GM12878 (cell line): Measurements from ENCODE around the gene VRTN. TPM values are rescaled to one million over a fixed set of nuclear protein-coding genes. Genes with fewer than 3 reads are reported as not detected.
A peak's percentile ranks its signal among the peaks of the same experiment; 100 is the strongest.

ENCODE experiments used
- ATAC-seq: fragments of 200-7000 bp; cut with Tn5 transposase; 3 replicates; pipeline ENCODE4 v1.9.1; 2020; ENCODE audit warnings: mild to moderate bottlenecking, moderate library complexity
- BruUV-seq: library from RNA; stranded (reverse); fragments of 400-500 nt; replicated peaks from 2 replicates; lab custom pipeline; 2021; lab: Mats Ljungman, UMichigan
- CTCF ChIA-PET: fragments of 300-600 bp; sonication (Branson Sonifier 250); formaldehyde crosslinking; extraction: SDS; loops from one replicate; lab custom pipeline; 2021; ENCODE audit warnings: inconsistent platforms; lab: Yijun Ruan, JAX
- POLR2A ChIA-PET: fragments of 350-600 bp; formaldehyde crosslinking; extraction: SDS; loops from one replicate; lab custom pipeline; 2021; ENCODE audit warnings: inconsistent platforms; lab: Charles Lee
- RAD21 ChIA-PET: fragments of 300-600 bp; sonication (Branson Sonifier 250); formaldehyde crosslinking; loops from one replicate; lab custom pipeline; 2023; ENCODE audit warnings: antibody characterized with exemption; ENCODE audit not compliant: unreplicated experiment; lab: Charles Lee
- SMC1A ChIA-PET: fragments of 300-600 bp; sonication (Branson Sonifier 250); formaldehyde crosslinking; loops from one replicate; lab custom pipeline; 2023; ENCODE audit not compliant: unreplicated experiment, uncharacterized antibody; lab: Charles Lee
- DNase-seq: peaks from one replicate; pipeline ENCODE4 v3.0.0-alpha.2; 2011; ENCODE audit warnings: low read depth, low spot score
- FAIRE-seq: peaks from 3 replicates; lab custom pipeline; 2011; peaks lifted over from hg19 to GRCh38; lab: Jason Lieb, UNC
- H2AFZ ChIP-seq: 2 replicates; pipeline ENCODE4 v1.6.0; 2011; ENCODE audit warnings: low read depth, low read length, control low read depth; ENCODE audit not compliant: control insufficient read depth
- H3K27ac ChIP-seq: 2 replicates; pipeline ENCODE4 v1.5.1; 2011; ENCODE audit warnings: control low read depth; ENCODE audit not compliant: control insufficient read depth, insufficient read depth
- H3K27me3 ChIP-seq, 2 experiments: replicated peaks in 1 of 2; 2 replicates each; pipeline versions ENCODE4 v1.6.0 to v1.6.1; 2011; ENCODE audit warnings: low read length in 1 of 2; ENCODE audit not compliant: control insufficient read depth in 2 of 2, insufficient read depth in 2 of 2
- H3K36me3 ChIP-seq, 2 experiments: 2 replicates each; pipeline ENCODE4 v1.5.1; 2011; ENCODE audit warnings: low read length in 1 of 2; ENCODE audit not compliant: control insufficient read depth in 2 of 2, insufficient read depth in 2 of 2
- H3K4me1 ChIP-seq: 2 replicates; pipeline ENCODE4 v1.6.1; 2011; ENCODE audit warnings: mild to moderate bottlenecking, low read length, moderate library complexity, mixed read lengths; ENCODE audit not compliant: control insufficient read depth, insufficient read depth
- H3K4me2 ChIP-seq: 2 replicates; pipeline ENCODE4 v1.6.0; 2011; ENCODE audit warnings: control low read depth; ENCODE audit not compliant: control insufficient read depth, insufficient read depth
- H3K4me3 ChIP-seq: fragments of 200-600 bp; sonication (generic); 2 replicates; pipeline ENCODE4 v1.5.1; 2016
- H3K79me2 ChIP-seq: 2 replicates; pipeline ENCODE4 v1.6.0; 2011; ENCODE audit warnings: low read length; ENCODE audit not compliant: control insufficient read depth, insufficient read depth
- H3K9ac ChIP-seq: 2 replicates; pipeline ENCODE4 v1.8.0; 2011; ENCODE audit warnings: low read length, control low read depth, mixed read lengths; ENCODE audit not compliant: control insufficient read depth, insufficient read depth
- H3K9me3 ChIP-seq: replicated peaks from 3 replicates; pipeline ENCODE4 v1.5.1; 2011; ENCODE audit warnings: mild to moderate bottlenecking, low read length; ENCODE audit not compliant: control insufficient read depth, insufficient read depth
- H4K20me1 ChIP-seq: 2 replicates; pipeline ENCODE4 v1.6.0; 2011; ENCODE audit not compliant: control insufficient read depth, insufficient read depth
- BCL3 ChIP-seq: IDR thresholded peaks from 2 replicates; pipeline ENCODE4 v1.6.1; 2011; ENCODE audit warnings: borderline replicate concordance, low read depth, mild to moderate bottlenecking, moderate library complexity, low read length; ENCODE audit not compliant: insufficient read depth, poor library complexity, severe bottlenecking
- CHD4 ChIP-seq: fragments of 200-600 bp; sonication (generic); IDR thresholded peaks from 2 replicates; pipeline ENCODE4 v1.6.1; 2016; ENCODE audit warnings: mild to moderate bottlenecking
- CUX1 ChIP-seq: IDR thresholded peaks from 2 replicates; pipeline ENCODE4 v1.6.1; 2012; ENCODE audit warnings: improper control_type of control experiment, low read depth, low read length; ENCODE audit not compliant: insufficient replicate concordance
- MEF2B ChIP-seq: fragments of 450-650 bp; IDR thresholded peaks from 2 replicates; pipeline ENCODE4 v1.6.1; 2018; ENCODE audit warnings: mild to moderate bottlenecking, moderate library complexity; ENCODE audit not compliant: partially characterized antibody, poor library complexity, severe bottlenecking
- NFYB ChIP-seq: IDR thresholded peaks from 2 replicates; pipeline ENCODE4 v1.6.1; 2011; ENCODE audit warnings: low read depth, mild to moderate bottlenecking, low read length, improper control_type of control experiment, moderate library complexity; ENCODE audit not compliant: insufficient read depth
- NR2F1 ChIP-seq: fragments of 450-650 bp; conservative IDR thresholded peaks from 2 replicates; pipeline ENCODE4 v1.6.1; 2017; ENCODE audit warnings: mild to moderate bottlenecking
- SKIL ChIP-seq: fragments of 450-650 bp; IDR thresholded peaks from 2 replicates; pipeline ENCODE4 v1.6.1; 2017; ENCODE audit warnings: mild to moderate bottlenecking, low read depth, inconsistent platforms; ENCODE audit not compliant: poor library complexity, severe bottlenecking
- WGBS: methylation state at CpG from one replicate; pipeline ENCODE4 v1.1.6; 2016; ENCODE audit warnings: low lambda C conversion rate; ENCODE audit not compliant: insufficient replicate concordance, insufficient coverage; ENCODE audit errors: missing lambda C conversion rate; 5-methylcytosine and 5-hydroxymethylcytosine counted together
- in situ Hi-C: fragments of 300-500 bp; cut with MboI; formaldehyde crosslinking; loops from 9 replicates; pipeline ENCODE4 v1.14.3; 2018; ENCODE audit warnings: mixed read lengths
- intact Hi-C: fragments of 100-400 bp; cut with micrococcal nuclease; formaldehyde crosslinking; loops from one replicate; pipeline ENCODE4 v1.14.2; 2022; ENCODE audit not compliant: unreplicated experiment
- polyA plus RNA-seq, 11 experiments: library from polyadenylated mRNA; depleted of rRNA in 4 of 11; unstranded in 6 of 11; stranded (reverse) in 5 of 11; fragments of >200 nt; fragmentation: Nextera tagmentation in 4 of 11; fragmentation: Illumina TruSeq in 1 of 11; extraction: Ambion mirVana in 4 of 11; extraction: Trizol in 1 of 11; gene quantifications; 1 replicate in 1 of 11; 2 replicates in 10 of 11; pipeline versions ENCODE4 v1.2.1 to v1.2.3, GENCODE V29; 2011 to 2016; ENCODE audit warnings: inconsistent platforms in 2 of 11, missing spikeins in 2 of 11, low read depth in 1 of 11
- total RNA-seq, 4 experiments: library from RNA; depleted of rRNA in 3 of 4; stranded (reverse); fragments of >200 nt in 3 of 4; fragmentation: Illumina TruSeq in 1 of 4; extraction: Trizol in 1 of 4; gene quantifications; 2 replicates each; pipeline versions ENCODE4 v1.2.1 to v1.2.3, GENCODE V29; 2013 to 2021
- TF ChIP-seq, protein P1 (sequence below): IDR thresholded peaks from 2 replicates; pipeline ENCODE4 v1.6.1; 2011; ENCODE audit warnings: borderline replicate concordance, low read depth, mild to moderate bottlenecking, moderate library complexity, mixed read lengths, low read length; ENCODE audit not compliant: insufficient read depth; ENCODE audit errors: extremely low read length

The VRTN gene
- total and polyA plus RNA-seq, 10 of the 15 experiments (the other 5 are each of a cell fraction or from before 2014, with no cell fraction given), result 0.31 TPM; not detected in 9

DNA sequence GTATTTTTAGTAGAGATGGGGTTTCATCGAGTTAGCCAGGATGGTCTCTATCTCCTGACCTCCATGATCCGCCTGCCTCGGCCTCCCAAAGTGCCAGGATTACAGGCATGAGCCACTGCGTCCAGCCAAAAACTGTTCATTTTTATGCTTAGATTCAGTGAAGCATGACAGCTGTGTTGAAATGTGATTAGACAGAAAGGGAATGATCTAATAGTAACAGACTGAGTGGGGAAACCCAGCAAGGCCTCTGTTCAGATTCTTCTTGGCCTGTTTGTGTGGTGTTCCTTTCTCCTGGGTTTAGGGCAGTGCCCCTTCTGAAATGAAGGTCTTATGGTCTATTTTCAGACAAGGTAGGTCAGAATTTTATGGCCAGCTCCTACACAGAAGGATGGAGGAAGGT is 33.7 kb upstream of the VRTN start:
- peak; percentile 53 for ATAC-seq
- no peaks in the 10 kb centered on the region; a peak in 1 of 4 replicates for H3K27me3 ChIP-seq
- TF ChIP-seq BCL3 (no peak), NR2F1 (no peak), SKIL (no peak), NFYB (no peak), CHD4 (no peak), MEF2B (no peak), CUX1 (no peak)
- TF ChIP-seq, protein P1, sequence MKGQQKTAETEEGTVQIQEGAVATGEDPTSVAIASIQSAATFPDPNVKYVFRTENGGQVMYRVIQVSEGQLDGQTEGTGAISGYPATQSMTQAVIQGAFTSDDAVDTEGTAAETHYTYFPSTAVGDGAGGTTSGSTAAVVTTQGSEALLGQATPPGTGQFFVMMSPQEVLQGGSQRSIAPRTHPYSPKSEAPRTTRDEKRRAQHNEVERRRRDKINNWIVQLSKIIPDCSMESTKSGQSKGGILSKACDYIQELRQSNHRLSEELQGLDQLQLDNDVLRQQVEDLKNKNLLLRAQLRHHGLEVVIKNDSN, result no peak
- H3K27ac ChIP-seq, result no peak overlapping the region
- intact Hi-C loops, result no loop called here
- H3K36me3 ChIP-seq, result no peaks in the 10 kb centered on the region
- H3K4me3 ChIP-seq, result no peak overlapping the region
- H4K20me1 ChIP-seq, result no peaks in the 10 kb centered on the region
- ChIA-PET RAD21 (no interaction called here), SMC1A (no interaction called here), POLR2A (no interaction called here), CTCF (interaction anchor here (0.6 kb wide), 1 partner anchor 429 kb away, joined by 3 read pairs; no protein-coding TSS in a partner anchor)
- no TSS peak for BruUV-seq
- no peak overlapping the region for H3K4me2 ChIP-seq
- no peak overlapping the region for H3K9ac ChIP-seq
- 65% methylated on average over 4 of the region's 4 CpGs for WGBS
- no peaks in the 10 kb centered on the region for H3K79me2 ChIP-seq
- H3K4me1 ChIP-seq, result no peaks in the 10 kb centered on the region
- in situ Hi-C loops, result no loop called here
- no peaks in the 10 kb centered on the region for H3K9me3 ChIP-seq
- FAIRE-seq, result no peak
- no peak for DNase-seq
- H2AFZ ChIP-seq, result no peak overlapping the region
